Heart right ventricle (tissue), 16 donors: ENCODE results near the gene MTARC2. TPM values are rescaled to one million over a fixed set of nuclear protein-coding genes. Genes with fewer than 3 reads are reported as not detected.

Source experiments
- ATAC-seq, 8 donors: fragments of 200-7000 bp; cut with Tn5 transposase; one replicate each; pipeline ENCODE4 v1.9.1; 2020; ENCODE audit warnings: mild to moderate bottlenecking in 8 of 8, moderate library complexity in 8 of 8, moderate number of reproducible peaks in 1 of 8
- DNase-seq, 2 donors: peaks; one replicate each; pipeline ENCODE4 v3.0.0-alpha.2; 2020
- H3K27ac ChIP-seq, 10 donors: fragments of 200-600 bp; sonication (generic) in 2 of 10; one replicate each; pipeline versions ENCODE4 v1.5.0 to v1.8.0; 2020 to 2022; ENCODE audit warnings: mild to moderate bottlenecking in 3 of 10
- H3K27me3 ChIP-seq, 7 donors: fragments of 200-600 bp; one replicate each; pipeline ENCODE4 v1.8.0; 2021 to 2022; ENCODE audit warnings: mild to moderate bottlenecking in 2 of 7
- H3K36me3 ChIP-seq, 9 donors: fragments of 200-600 bp; sonication (generic) in 1 of 9; one replicate each; pipeline versions ENCODE4 v1.5.0 to v1.8.0; 2020 to 2022; ENCODE audit warnings: mild to moderate bottlenecking in 2 of 9
- H3K4me1 ChIP-seq, 9 donors: fragments of 200-600 bp; sonication (generic) in 1 of 9; one replicate each; pipeline versions ENCODE4 v1.5.0 to v1.8.0; 2020 to 2022; ENCODE audit warnings: mild to moderate bottlenecking in 4 of 9
- H3K4me3 ChIP-seq, 10 donors: fragments of 200-600 bp; sonication (generic) in 2 of 10; one replicate each; pipeline versions ENCODE4 v1.5.0 to v1.8.0; 2020 to 2022; ENCODE audit warnings: mild to moderate bottlenecking in 7 of 10, moderate library complexity in 2 of 10
- H3K9me3 ChIP-seq, 11 donors: fragments of 200-600 bp in 10 of 11; sonication (generic) in 2 of 11; one replicate each; pipeline versions ENCODE4 v1.5.0 to v1.8.0; 2013 to 2022; ENCODE audit warnings: mild to moderate bottlenecking in 2 of 11, control low read depth in 1 of 11, moderate library complexity in 1 of 11
- WGBS, 2 donors: extraction: QIAGEN DNeasy Blood & Tissue Kit; methylation state at CpG; one replicate each; pipeline ENCODE4 v1.1.7; 2013; ENCODE audit warnings: inconsistent platforms in 1 of 2; 5-methylcytosine and 5-hydroxymethylcytosine counted together
- intact Hi-C, 10 donors: fragments of 100-400 bp; cut with DNase I; formaldehyde crosslinking; loops; one replicate each; pipeline versions ENCODE4 v1.11.1 to v1.14.2; 2022
- polyA plus RNA-seq, 2 donors: library from polyadenylated mRNA; stranded (reverse); fragments of 200-250 nt; gene quantifications; one replicate each; pipeline ENCODE4 v1.2.3, GENCODE V29; 2013
- total RNA-seq, 10 donors: library from RNA; stranded (reverse); fragmentation: NEBNext Ultra II Directional in 3 of 10; extraction: Animal tissue kit (Norgen Biotek cat#: 25700) in 3 of 10; gene quantifications; one replicate each; pipeline versions ENCODE4 v1.2.1 to v1.2.4, GENCODE V29; 2021 to 2023
- TF ChIP-seq, protein P1 (sequence below), 9 donors: fragments of 200-600 bp; sonication (generic) in 2 of 9; IDR thresholded peaks; one replicate each; pipeline versions ENCODE4 v1.5.0 to v1.8.0; 2021 to 2022; ENCODE audit warnings: antibody characterized with exemption in 9 of 9, mild to moderate bottlenecking in 5 of 9, moderate library complexity in 1 of 9
- donor health status: Arrhythmogenic right ventricular cardiomyopathy.
- donor health status: ischemic (EF 13 %, LVEDD 7.1; RV severe dilation, severe dysfunction).
- donor health status: healthy with polysubstance abuse.
- donor health status: DM: no; HTN: yes; CAD: no.
- donor health status: DM: no; HTN: no; CAD: no.
- donor health status: ischemic (EF 25% LVEDD 6.9; RV normal size, moderate dysfunction).
- donor health status: ischemic (EF 25% LVEDD 5.7; RV mildly dilated, moderate dysfunction).
- donor health status: healthy.
- donor health status: DM: yes; HTN: yes; CAD: no.
- donor health status: Ischemic cardiomyopathy.
- donor health status: ischemic (EF 35%, LVEDD 5.7; RV mildly dilated, moderate dysfunction).
- donor health status: nonischemic (EF 11% LVEDD 7.7; RV severe dilation, severe dysfunction).
- donor health status: DM: yes; HTN: yes; CAD: no.
- donor health status: PGD.
- donor health status: ischemic (EF 29% LVEDD 5.4; RV normal size, mild dysfunction).
- donor health status: nonischemic (EF 23%, LVEDD 6.1; RV moderate dilation, normal function).

MTARC2 gene
- total and polyA plus RNA-seq, 12 donors: 13.0 to 32.3 (median 26.6) TPM

DNA sequence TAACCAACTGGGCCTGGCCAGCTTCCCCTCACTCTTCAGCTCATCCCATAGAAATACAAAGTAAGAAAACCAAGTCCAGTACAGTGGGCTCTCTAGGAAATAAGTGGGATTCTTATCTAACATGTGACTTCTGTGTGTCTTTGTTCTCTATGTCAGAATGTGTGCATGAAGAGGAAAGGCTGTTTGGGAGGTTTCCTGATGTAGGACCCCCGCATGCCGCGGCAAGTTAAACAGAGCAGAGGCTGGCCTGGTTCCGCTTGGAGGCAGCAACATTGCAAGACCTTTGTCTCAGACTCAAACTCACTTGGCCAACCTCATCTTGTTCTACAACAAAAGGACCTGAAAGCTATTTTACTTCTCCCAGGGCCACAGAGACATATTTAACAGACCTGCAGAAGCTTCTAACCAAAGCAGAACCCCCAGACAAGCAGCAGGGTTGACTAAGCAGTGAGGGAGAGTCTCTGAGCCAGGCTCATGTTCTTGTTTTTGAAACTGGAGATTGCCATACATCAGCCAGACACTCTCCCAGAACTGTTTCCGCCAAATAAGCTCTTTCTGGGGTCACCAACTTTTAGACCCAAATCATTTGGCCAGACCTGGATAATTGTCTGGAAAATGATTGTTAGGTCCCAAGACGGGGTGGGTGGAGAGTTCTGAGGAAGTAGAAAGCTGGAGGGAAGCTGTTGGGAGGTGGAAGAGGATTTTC, 6.2 kb downstream of the MTARC2 start:
- no peak overlapping the region for H3K4me3 ChIP-seq
- intact Hi-C loops: no loop called here
- H3K4me1 ChIP-seq: peaks cover 8 to 55% (median 38%) of the 10 kb centered on the region in 9 donors
- TF ChIP-seq, protein P1, sequence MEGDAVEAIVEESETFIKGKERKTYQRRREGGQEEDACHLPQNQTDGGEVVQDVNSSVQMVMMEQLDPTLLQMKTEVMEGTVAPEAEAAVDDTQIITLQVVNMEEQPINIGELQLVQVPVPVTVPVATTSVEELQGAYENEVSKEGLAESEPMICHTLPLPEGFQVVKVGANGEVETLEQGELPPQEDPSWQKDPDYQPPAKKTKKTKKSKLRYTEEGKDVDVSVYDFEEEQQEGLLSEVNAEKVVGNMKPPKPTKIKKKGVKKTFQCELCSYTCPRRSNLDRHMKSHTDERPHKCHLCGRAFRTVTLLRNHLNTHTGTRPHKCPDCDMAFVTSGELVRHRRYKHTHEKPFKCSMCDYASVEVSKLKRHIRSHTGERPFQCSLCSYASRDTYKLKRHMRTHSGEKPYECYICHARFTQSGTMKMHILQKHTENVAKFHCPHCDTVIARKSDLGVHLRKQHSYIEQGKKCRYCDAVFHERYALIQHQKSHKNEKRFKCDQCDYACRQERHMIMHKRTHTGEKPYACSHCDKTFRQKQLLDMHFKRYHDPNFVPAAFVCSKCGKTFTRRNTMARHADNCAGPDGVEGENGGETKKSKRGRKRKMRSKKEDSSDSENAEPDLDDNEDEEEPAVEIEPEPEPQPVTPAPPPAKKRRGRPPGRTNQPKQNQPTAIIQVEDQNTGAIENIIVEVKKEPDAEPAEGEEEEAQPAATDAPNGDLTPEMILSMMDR (IDR thresholded peaks at IDR 0.05): no peak
- WGBS, 2 donors: 75 to 79% methylated on average over 6 of the region's 6 CpGs
- peak overlapping the region in 5 of 10 donors; percentile 0 to 51 (median 31) for H3K27ac ChIP-seq
- DNase-seq (no peak), ATAC-seq (no peak)
- H3K36me3 ChIP-seq: peaks cover 0 to 50% (median 25%) of the 10 kb centered on the region in 9 donors
- H3K27me3 ChIP-seq: no peaks in the 10 kb centered on the region
- H3K9me3 ChIP-seq: no peaks in the 10 kb centered on the region

GRCh38 chr1:220754918-220755295, 6.8 kb downstream of the MTARC2 start:
- WGBS, 2 donors: 90 to 97% methylated on average over 4 of the region's 4 CpGs
- peaks cover 0 to 55% (median 25%) of the 10 kb centered on the region in 9 donors for H3K36me3 ChIP-seq
- peak overlapping the region in 1 of 10 donors; percentile 51 for H3K27ac ChIP-seq
- ATAC-seq (no peak), DNase-seq (no peak)
- H3K4me3 ChIP-seq: no peak overlapping the region
- intact Hi-C loops: no loop called here
- no peaks in the 10 kb centered on the region for H3K9me3 ChIP-seq
- H3K27me3 ChIP-seq: no peaks in the 10 kb centered on the region
- H3K4me1 ChIP-seq: peaks cover 4 to 49% (median 32%) of the 10 kb centered on the region in 9 donors
- TF ChIP-seq, protein P1 (IDR thresholded peaks at IDR 0.05): no peak

DNA sequence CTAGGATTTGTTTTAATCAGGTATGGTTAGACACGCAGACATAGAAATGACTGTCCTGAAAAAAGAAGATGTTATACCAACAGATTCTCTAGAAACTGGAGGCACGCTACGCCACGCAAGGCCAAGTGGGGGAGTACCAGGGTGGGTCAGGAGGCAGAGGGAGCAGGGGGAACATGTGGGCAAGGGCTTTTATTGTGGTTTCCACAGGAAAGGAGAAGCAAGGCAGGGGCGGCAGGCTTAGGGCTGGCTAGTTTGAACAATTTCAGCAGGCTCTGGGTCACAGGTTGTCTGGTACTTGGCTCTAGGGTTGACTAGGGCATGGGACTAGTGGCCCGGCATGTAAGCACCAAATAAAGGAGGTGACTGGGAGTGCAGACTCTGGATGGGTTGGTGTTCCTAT, 7.2 kb downstream of the MTARC2 start:
- ATAC-seq (no peak), DNase-seq (no peak)
- Histone ChIP-seq H3K4me3 (no peak overlapping the region), H3K36me3 (peaks cover 0 to 59% (median 25%) of the 10 kb centered on the region in 9 donors), H3K9me3 (no peaks in the 10 kb centered on the region), H3K27ac (no peak overlapping the region), H3K27me3 (no peaks in the 10 kb centered on the region), H3K4me1 (peaks cover 4 to 45% (median 28%) of the 10 kb centered on the region in 9 donors)
- intact Hi-C loops: no loop called here
- 93 to 94% methylated on average over 6 of the region's 6 CpGs for WGBS, 2 donors
- TF ChIP-seq, protein P1 (IDR thresholded peaks at IDR 0.05): no peak

- Histone ChIP-seq H3K9me3 (no peaks in the 10 kb centered on the region), H3K4me1 (peaks cover 4 to 24% (median 14%) of the 10 kb centered on the region in 9 donors), H3K4me3 (no peak overlapping the region), H3K27me3 (no peaks in the 10 kb centered on the region), H3K27ac (no peak overlapping the region), H3K36me3 (peaks cover 0 to 76% (median 25%) of the 10 kb centered on the region in 9 donors)
- intact Hi-C loops: no loop called here
- no peak for ATAC-seq
- TF ChIP-seq, protein P1 (IDR thresholded peaks at IDR 0.05): no peak
- DNase-seq: no peak
- WGBS, 2 donors: 84 to 86% methylated on average over 3 of the region's 3 CpGs
These were observed 9.3 kb downstream of the MTARC2 start for GRCh38 chr1:220757441-220757840.
